H9 (cell line): ENCODE data around the gene KRTAP10-6. TPM values are rescaled to one million over a fixed set of nuclear protein-coding genes. Genes with fewer than 3 reads are reported as not detected.

ENCODE experiments used
- DNase-seq: peaks from one replicate; pipeline ENCODE4 v3.0.0-alpha.2; 2017
- H2AFZ ChIP-seq: one replicate; pipeline ENCODE4 v1.6.1; 2013; ENCODE audit warnings: mild to moderate bottlenecking, low read length, control low read depth, moderate library complexity
- H2AK5ac ChIP-seq: 2 replicates; pipeline ENCODE4 v1.6.1; 2013; ENCODE audit warnings: low read length, control low read depth, mixed read lengths; ENCODE audit not compliant: insufficient read length
- H2BK120ac ChIP-seq: one replicate; pipeline ENCODE4 v1.6.1; 2013; ENCODE audit warnings: low read depth, mild to moderate bottlenecking, low read length, control low read depth, inconsistent platforms; ENCODE audit not compliant: poor library complexity, severe bottlenecking
- H2BK12ac ChIP-seq: 2 replicates; pipeline ENCODE4 v1.6.1; 2013; ENCODE audit warnings: low read length, control low read depth, mixed read lengths, low read depth; ENCODE audit not compliant: insufficient read length
- H2BK15ac ChIP-seq: 2 replicates; pipeline ENCODE4 v1.6.1; 2013; ENCODE audit warnings: low read depth, low read length, control low read depth
- H2BK20ac ChIP-seq: one replicate; pipeline ENCODE4 v1.6.1; 2013; ENCODE audit warnings: low read depth, mild to moderate bottlenecking, low read length, control low read depth, inconsistent platforms; ENCODE audit not compliant: poor library complexity, severe bottlenecking
- H2BK5ac ChIP-seq: 2 replicates; pipeline ENCODE4 v1.6.1; 2013; ENCODE audit warnings: low read length, control low read depth, mixed read lengths; ENCODE audit not compliant: insufficient read length
- H3K14ac ChIP-seq: 2 replicates; pipeline ENCODE4 v1.6.1; 2013; ENCODE audit warnings: low read length, control low read depth; ENCODE audit not compliant: insufficient read depth
- H3K18ac ChIP-seq: 2 replicates; pipeline ENCODE4 v1.6.1; 2013; ENCODE audit warnings: low read depth, mild to moderate bottlenecking, mixed read lengths, low read length, control low read depth; ENCODE audit not compliant: insufficient read length
- H3K23ac ChIP-seq: 2 replicates; pipeline ENCODE4 v1.6.1; 2013; ENCODE audit warnings: low read length, control low read depth, mixed read lengths, low read depth; ENCODE audit not compliant: insufficient read length
- H3K23me2 ChIP-seq: 2 replicates; pipeline ENCODE4 v1.6.1; 2013; ENCODE audit warnings: low read depth, mild to moderate bottlenecking, mixed read lengths, low read length, control low read depth; ENCODE audit not compliant: insufficient read length, poor library complexity, severe bottlenecking
- H3K27ac ChIP-seq: 2 replicates; pipeline ENCODE4 v1.5.1; 2013; ENCODE audit warnings: low read length, control low read depth, mixed read lengths, low read depth; ENCODE audit not compliant: insufficient read length
- H3K27me3 ChIP-seq: 2 replicates; pipeline ENCODE4 v1.6.1; 2013; ENCODE audit warnings: low read length, control low read depth, inconsistent platforms; ENCODE audit not compliant: insufficient read depth
- H3K4ac ChIP-seq: 2 replicates; pipeline ENCODE4 v1.6.1; 2013; ENCODE audit warnings: low read depth, mild to moderate bottlenecking, control low read depth, inconsistent platforms, low read length, moderate library complexity
- H3K4me1 ChIP-seq: 2 replicates; pipeline ENCODE4 v1.6.1; 2013; ENCODE audit warnings: low read length, control low read depth, inconsistent platforms; ENCODE audit not compliant: insufficient read depth
- H3K4me2 ChIP-seq: 2 replicates; pipeline ENCODE4 v1.6.1; 2013; ENCODE audit warnings: low read length, control low read depth, mixed read lengths; ENCODE audit not compliant: insufficient read length, insufficient read depth
- H3K56ac ChIP-seq: 2 replicates; pipeline ENCODE4 v1.6.1; 2013; ENCODE audit warnings: low read depth, mild to moderate bottlenecking, mixed read lengths, low read length, control low read depth; ENCODE audit not compliant: insufficient read length
- H3K79me1 ChIP-seq: 2 replicates; pipeline ENCODE4 v1.6.1; 2013; ENCODE audit warnings: low read depth, mild to moderate bottlenecking, moderate library complexity, low read length, control low read depth, inconsistent platforms; ENCODE audit not compliant: insufficient read depth, poor library complexity, severe bottlenecking
- H3K79me2 ChIP-seq: 2 replicates; pipeline ENCODE4 v1.6.1; 2013; ENCODE audit warnings: low read length, control low read depth, inconsistent platforms; ENCODE audit not compliant: insufficient read depth
- H3K9ac ChIP-seq: 2 replicates; pipeline ENCODE4 v1.6.1; 2013; ENCODE audit warnings: low read length, control low read depth, mixed read lengths; ENCODE audit not compliant: insufficient read length; ENCODE audit errors: extremely low read depth
- H3K9me3 ChIP-seq: one replicate; pipeline ENCODE4 v1.6.1; 2013; ENCODE audit warnings: low read depth, low read length, inconsistent platforms; ENCODE audit not compliant: control insufficient read depth
- H3T11ph ChIP-seq: one replicate; pipeline ENCODE4 v1.6.1; 2013; ENCODE audit warnings: mild to moderate bottlenecking, low read length, control low read depth, inconsistent platforms
- H4K20me1 ChIP-seq: one replicate; pipeline ENCODE4 v1.6.1; 2013; ENCODE audit not compliant: control insufficient read depth, insufficient read length, insufficient read depth
- H4K5ac ChIP-seq: 2 replicates; pipeline ENCODE4 v1.6.1; 2013; ENCODE audit warnings: low read depth, mild to moderate bottlenecking, mixed read lengths, low read length, control low read depth; ENCODE audit not compliant: insufficient read length
- H4K8ac ChIP-seq: replicated peaks from 2 replicates; pipeline ENCODE4 v1.6.1; 2013; ENCODE audit warnings: low read length, control low read depth, mixed read lengths, low read depth; ENCODE audit not compliant: insufficient read length
- H4K91ac ChIP-seq: 2 replicates; pipeline ENCODE4 v1.6.1; 2013; ENCODE audit warnings: low read depth, mild to moderate bottlenecking, moderate library complexity, mixed read lengths, low read length, control low read depth; ENCODE audit not compliant: insufficient read length
- H3K27ac Mint-ChIP-seq, 3 experiments: 2 replicates in 2 of 3; 3 replicates in 1 of 3; pipeline ENCODE4 v1.8.0; 2020 to 2021; ENCODE audit warnings: mixed read lengths in 3 of 3, mild to moderate bottlenecking in 1 of 3, moderate library complexity in 1 of 3
- H3K27me3 Mint-ChIP-seq: 2 replicates; pipeline ENCODE4 v1.8.0; 2021; ENCODE audit warnings: low read depth, mild to moderate bottlenecking, moderate library complexity, mixed read lengths
- H3K36me3 Mint-ChIP-seq, 3 experiments: 2 replicates in 2 of 3; 3 replicates in 1 of 3; pipeline ENCODE4 v1.8.0; 2020 to 2021; ENCODE audit warnings: low read depth in 3 of 3, mixed read lengths in 3 of 3; ENCODE audit not compliant: insufficient read depth in 1 of 3
- H3K4me1 Mint-ChIP-seq, 2 experiments: 2 replicates each; pipeline ENCODE4 v1.8.0; 2020; ENCODE audit warnings: mixed read lengths in 2 of 2
- H3K4me3 Mint-ChIP-seq, 2 experiments: 2 replicates in 1 of 2; 3 replicates in 1 of 2; pipeline ENCODE4 v1.8.0; 2020 to 2021; ENCODE audit warnings: mild to moderate bottlenecking in 2 of 2, mixed read lengths in 2 of 2, moderate library complexity in 1 of 2
- H3K9me3 Mint-ChIP-seq, 2 experiments: 2 replicates in 1 of 2; 3 replicates in 1 of 2; pipeline ENCODE4 v1.8.0; 2020; ENCODE audit warnings: mild to moderate bottlenecking in 2 of 2, mixed read lengths in 2 of 2, moderate library complexity in 1 of 2
- WGBS: extraction: QIAGEN DNeasy Blood & Tissue Kit; methylation state at CpG from one replicate; pipeline ENCODE4 v1.1.7; 2013; ENCODE audit warnings: missing lambda C conversion rate, low lambda C conversion rate, mixed read lengths; ENCODE audit not compliant: insufficient read length; ENCODE audit errors: extremely low coverage; 5-methylcytosine and 5-hydroxymethylcytosine counted together
- total RNA-seq: library from RNA; stranded (reverse); gene quantifications from 2 replicates; pipeline ENCODE4 v1.2.1, GENCODE V29; 2021
- TF ChIP-seq, protein P1 (sequence below): fragments of 200-600 bp; sonication (generic); conservative IDR thresholded peaks from 3 replicates; pipeline ENCODE4 v1.8.0; 2021; ENCODE audit warnings: antibody characterized with exemption, mild to moderate bottlenecking

KRTAP10-6 gene
- total RNA-seq, 1 experiment from 2014 or later = not detected

DNA sequence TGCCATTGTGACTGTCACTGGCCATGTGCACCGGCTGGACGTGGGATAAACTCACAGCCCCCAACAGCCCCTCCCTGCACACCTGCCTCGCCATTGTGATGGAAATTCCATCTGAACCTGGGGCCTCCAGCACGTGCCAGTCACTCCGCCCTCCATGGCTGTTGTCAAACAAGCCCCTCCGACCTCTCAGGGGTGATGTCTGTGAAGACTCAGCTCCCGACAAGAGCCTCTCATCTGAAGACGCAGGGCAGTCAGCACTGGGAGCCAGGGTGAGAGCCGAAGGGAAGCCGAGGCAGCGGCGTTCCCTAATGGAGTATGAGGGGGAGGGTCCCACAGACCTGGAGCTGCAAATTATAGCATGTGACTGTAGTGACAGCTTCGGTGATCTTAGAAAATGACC is 39.6 kb downstream of the KRTAP10-6 start:
- Histone ChIP-seq H3K9me3 (no peaks in the 10 kb centered on the region), H3K4me2 (no peak overlapping the region), H3K23me2 (no peaks in the 10 kb centered on the region), H2BK15ac (no peak overlapping the region), H3K79me1 (no peaks in the 10 kb centered on the region), H3K56ac (no peak overlapping the region), H4K5ac (no peak overlapping the region), H2BK20ac (no peak overlapping the region), H2BK120ac (no peak overlapping the region), H3K27me3 (no peaks in the 10 kb centered on the region), H4K91ac (no peak overlapping the region), H3K14ac (peak overlapping the region; percentile 53), H3K4ac (no peak overlapping the region), H3K18ac (no peak overlapping the region), H4K20me1 (no peaks in the 10 kb centered on the region), H3K23ac (no peak overlapping the region), H2BK5ac (no peak overlapping the region), H3T11ph (no peak overlapping the region), H2BK12ac (no peak overlapping the region), H3K9ac (no peak overlapping the region), H3K27ac (no peak overlapping the region), H2AK5ac (no peak overlapping the region), H3K79me2 (no peaks in the 10 kb centered on the region), H3K4me1 (peaks cover 6% of the 10 kb centered on the region; the same call in 1 of the 2 replicates), H4K8ac (no peak overlapping the region), H2AFZ (no peak overlapping the region)
- WGBS = no CpG with 5 or more reads among the region's 13 CpGs
- Mint-ChIP-seq H3K4me1 (peaks cover 43 to 60% of the 10 kb centered on the region in 2 experiments), H3K9me3 (no peaks in the 10 kb centered on the region; a peak in 1 of 5 replicates), H3K27me3 (peaks cover 3% of the 10 kb centered on the region), H3K36me3 (peaks cover 0 to 2% (median 0%) of the 10 kb centered on the region in 3 experiments; a peak in 2 of 7 replicates), H3K27ac (no peak overlapping the region; a peak in 1 of 7 replicates), H3K4me3 (no peak overlapping the region; a peak in 1 of 5 replicates)
- TF ChIP-seq, protein P1, sequence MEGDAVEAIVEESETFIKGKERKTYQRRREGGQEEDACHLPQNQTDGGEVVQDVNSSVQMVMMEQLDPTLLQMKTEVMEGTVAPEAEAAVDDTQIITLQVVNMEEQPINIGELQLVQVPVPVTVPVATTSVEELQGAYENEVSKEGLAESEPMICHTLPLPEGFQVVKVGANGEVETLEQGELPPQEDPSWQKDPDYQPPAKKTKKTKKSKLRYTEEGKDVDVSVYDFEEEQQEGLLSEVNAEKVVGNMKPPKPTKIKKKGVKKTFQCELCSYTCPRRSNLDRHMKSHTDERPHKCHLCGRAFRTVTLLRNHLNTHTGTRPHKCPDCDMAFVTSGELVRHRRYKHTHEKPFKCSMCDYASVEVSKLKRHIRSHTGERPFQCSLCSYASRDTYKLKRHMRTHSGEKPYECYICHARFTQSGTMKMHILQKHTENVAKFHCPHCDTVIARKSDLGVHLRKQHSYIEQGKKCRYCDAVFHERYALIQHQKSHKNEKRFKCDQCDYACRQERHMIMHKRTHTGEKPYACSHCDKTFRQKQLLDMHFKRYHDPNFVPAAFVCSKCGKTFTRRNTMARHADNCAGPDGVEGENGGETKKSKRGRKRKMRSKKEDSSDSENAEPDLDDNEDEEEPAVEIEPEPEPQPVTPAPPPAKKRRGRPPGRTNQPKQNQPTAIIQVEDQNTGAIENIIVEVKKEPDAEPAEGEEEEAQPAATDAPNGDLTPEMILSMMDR = no peak
- DNase-seq = no peak
